ENCODE data around the gene ITIH4.

ITIH4 gene

DNA sequence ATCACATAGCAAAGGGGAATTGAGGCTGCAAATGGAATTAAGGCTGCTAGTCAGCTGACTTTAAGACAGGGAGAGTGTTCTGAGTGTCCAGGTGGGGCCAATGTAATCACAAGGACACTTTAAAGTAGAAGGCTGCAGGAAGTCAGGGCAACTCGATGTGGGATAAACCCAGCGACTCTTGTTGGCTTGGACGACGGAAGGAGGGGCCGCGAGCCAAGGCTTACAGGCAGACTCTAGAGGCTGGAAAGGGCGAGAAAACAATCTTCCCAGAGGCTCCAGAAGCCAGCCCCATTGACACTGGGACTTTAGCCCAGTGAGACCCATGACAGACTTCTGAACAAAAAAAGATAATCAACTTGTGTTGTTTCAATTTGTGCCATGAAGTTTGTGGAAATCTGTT is 17.3 kb upstream of the ITIH4 start:
- DNase-seq = no peak

DNA sequence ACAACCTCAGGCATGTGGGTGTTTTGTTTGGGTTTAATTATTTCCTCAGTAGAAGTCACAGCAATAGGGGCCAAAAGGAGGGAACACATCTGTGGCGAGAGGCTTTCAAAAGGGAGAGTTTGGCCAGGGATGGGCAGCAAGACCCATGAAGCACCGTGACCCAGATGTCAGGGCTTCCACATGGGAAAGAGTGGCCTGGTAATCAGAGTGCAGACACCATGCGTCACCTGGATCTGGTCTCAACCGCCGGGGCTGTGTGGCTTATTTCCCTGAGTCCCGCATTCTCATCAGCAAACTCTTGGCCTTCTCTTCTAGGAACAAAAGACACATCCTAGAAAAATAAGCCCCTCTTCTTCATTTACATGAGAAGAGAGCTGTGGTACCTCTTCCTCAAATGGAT is 16.8 kb upstream of the ITIH4 start:
- no peak for DNase-seq

DNA sequence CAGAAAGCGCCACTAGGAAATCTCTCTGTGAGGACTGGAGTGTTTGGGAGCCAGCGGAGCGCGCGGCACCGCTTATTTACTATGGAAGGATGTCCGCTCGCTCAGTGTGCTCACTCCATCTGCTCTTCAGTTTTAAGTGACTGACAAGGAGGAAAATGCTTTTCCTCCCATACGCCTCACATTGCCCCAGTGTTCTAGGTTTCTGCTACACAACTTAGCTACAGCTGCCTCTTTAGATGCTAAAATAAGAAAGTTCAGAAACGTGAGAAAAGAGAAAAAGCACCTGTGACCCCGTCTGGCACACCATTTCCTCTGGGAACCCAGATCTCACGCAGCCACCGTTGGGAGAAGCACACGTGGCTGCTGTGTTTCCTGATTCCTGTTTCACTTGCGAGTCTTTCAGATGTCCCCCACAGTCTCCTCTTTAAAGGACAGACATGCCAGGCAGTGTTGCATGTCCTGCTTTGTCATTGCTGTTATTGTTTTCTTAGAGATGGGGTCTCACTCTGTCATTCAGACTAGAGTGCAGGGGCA is 16.0 kb upstream of the ITIH4 start:
- no peak for DNase-seq

DNA sequence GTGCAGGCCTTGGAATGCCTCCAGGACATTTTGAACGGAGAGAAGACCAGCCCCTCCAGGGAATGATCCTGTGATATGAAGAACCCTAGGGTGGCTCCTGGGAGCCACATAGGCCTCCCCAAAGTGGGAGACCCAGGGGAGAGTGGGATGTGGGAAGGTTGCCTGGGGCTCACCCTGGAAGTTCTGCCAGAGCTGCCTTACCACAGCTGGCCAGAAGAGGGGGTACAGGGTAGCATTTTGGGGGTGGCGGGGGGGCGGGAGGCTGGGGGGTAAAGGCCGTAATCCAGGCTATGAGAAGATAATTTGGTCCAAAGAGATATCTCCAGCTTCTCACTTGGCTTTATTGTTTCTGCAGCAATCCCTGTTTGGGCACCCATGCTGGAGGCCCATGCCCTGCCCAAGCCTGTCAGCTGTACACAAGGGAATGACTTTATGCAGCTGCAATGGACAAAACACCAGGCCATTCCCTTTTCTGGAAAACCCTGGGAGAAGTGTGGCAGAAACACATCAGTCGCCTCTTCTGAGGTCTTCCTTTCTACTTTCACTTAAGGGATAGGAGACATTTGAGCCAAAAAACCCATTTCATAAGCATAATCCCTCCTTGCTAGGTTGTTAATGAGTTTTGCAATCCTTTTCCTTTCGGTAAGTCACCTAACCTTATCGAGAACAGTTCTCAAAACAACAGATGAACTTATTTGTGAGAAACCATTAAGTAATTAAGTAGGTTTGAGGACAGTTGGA is 15.4 kb upstream of the ITIH4 start:
- DNase-seq = no peak

DNA sequence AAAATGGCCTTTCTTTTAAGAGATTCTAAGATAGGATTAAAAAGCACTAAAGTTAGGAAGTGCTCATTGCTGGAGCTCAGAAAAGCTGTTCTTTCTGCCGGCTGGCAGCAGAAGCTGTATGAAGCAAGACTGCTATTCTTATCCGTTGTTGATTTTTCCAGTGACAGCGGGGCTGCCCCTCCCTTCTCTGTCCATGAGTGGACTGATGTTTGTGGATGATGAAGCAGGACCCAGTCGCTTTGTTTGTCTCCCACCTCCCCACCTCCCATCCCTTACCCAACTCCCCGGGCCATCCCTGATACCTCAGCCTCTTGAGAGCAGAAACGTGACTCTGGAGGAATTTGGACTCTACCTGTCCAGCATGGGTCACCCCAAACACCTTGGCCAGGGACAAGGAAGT is 14.7 kb upstream of the ITIH4 start:
- DNase-seq = peak; percentile 31

DNA sequence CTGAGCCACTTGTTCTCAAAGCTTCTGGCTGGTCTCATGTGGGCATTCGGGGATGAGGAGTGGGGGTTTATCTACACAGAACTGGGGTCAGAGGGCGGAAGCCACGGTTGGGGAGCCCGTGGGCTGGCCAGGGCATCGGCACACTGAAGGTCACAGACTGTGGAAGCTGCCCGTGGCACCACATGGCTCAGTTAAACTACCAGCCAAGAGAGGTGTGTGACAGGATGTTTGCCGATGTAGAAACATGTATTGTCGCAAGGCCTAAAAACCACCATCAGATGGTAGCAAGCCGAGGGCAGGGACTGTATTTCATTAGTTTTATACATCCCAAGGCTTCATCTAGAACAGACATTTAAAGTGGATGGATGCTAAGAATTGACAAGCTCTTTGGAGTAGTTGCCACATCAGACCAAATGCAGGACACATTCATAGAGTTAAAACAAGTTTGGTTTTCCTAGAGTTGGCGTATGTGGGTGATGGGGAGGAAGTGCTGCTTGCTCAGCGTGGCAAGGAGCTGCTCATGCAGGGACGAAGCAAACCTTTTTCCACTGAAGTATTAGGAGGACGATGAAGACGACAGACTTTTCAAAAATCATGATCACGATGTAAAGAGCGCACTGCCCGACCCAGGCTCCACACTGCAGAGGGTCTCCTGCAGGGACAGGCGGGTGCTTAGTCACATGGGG is 14.0 kb upstream of the ITIH4 start:
- peak; percentile 53 for DNase-seq

DNA sequence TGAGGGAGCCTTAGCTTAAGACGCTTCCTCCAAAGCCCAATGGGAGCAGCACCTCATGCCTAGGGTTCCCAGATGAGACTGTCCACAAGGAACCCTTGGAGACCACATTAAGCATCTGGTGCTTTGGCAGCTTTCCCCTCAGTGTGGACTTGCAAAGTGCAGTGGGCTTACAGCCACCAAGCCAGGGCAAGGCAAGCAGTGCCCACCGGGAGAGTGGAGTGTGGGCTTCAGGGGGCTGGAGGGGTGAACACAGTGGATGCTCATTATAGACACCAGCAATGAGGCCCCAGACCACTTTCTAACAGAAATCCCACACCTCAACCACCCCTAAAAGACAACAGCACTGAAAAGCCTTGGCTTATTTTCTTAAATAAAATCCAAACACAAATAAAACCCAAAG is 13.4 kb upstream of the ITIH4 start:
- no peak for DNase-seq

DNA sequence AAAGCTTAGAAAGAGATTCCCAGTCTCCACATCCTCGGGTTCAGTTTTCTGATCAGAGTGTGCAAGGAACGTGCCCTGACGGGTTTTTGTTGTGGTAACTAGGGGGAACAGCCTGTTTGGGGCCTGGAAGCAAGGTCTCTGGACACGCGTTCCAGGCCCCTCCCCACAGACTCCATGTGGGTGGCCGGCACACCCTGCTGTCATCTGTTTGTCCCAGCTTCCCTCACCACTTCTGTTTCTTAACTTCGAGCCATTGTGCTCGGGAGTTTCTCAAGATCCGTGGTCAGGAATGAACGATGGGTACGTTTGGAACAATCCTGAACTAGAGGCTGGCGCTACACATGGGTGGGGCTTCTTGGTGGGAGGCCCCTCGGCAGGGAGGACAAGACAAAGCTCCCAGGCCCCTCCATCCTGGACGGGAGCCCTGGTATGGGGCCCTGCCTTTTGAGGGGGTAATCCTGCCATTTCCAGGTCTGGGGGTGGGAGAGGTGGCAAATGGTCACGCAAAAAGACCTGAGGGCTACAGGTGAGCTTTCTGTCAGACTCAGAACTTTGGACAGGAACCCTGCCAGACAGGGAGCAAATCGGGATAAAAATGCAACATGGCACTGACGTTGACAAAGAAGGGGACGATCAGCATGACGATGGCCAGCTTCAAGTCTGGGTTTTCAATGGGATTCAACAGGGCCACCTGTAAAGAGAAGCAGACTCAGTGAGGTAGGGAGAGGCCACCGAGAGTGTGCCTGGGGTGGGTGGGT is 12.8 kb upstream of the ITIH4 start:
- peak; percentile 78 for DNase-seq

DNA sequence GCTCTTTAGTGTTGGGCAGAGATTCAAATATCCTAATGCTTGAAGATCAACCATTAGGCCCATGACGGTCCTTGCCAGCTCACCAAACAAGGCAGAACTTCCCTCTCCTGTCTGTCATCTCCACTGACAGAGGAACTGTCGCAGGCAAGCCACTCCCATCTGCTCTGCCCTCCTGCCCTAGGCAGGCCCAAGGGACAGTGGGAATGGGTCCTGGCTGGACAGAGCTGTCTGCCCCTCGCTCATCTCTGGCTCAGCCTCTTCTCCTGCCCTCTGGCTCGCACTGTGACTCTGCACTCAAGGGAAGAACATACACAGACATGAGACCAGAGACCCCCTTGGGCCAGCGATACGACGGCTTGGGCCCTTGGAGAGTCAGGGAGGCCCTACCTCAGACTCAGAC is 12.0 kb upstream of the ITIH4 start:
- peak; percentile 54 for DNase-seq

DNA sequence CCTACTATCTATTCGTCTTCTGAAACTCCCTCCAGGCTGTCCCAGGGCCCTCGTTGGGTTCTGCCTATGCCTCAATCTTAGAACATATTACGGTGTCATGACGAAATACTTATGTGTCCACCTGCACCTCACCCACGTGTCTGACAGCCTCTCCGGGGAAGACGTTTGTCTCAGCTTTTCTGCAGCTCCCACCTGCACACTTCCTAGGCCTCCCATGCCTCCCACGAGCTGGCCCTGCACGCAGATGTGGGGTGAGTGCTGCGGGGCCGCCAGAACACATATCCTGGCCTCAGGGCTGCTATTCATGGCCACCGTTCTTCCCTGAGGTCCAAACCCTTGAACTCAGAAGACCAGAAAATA is 11.5 kb upstream of the ITIH4 start:
- no peak for DNase-seq

DNA sequence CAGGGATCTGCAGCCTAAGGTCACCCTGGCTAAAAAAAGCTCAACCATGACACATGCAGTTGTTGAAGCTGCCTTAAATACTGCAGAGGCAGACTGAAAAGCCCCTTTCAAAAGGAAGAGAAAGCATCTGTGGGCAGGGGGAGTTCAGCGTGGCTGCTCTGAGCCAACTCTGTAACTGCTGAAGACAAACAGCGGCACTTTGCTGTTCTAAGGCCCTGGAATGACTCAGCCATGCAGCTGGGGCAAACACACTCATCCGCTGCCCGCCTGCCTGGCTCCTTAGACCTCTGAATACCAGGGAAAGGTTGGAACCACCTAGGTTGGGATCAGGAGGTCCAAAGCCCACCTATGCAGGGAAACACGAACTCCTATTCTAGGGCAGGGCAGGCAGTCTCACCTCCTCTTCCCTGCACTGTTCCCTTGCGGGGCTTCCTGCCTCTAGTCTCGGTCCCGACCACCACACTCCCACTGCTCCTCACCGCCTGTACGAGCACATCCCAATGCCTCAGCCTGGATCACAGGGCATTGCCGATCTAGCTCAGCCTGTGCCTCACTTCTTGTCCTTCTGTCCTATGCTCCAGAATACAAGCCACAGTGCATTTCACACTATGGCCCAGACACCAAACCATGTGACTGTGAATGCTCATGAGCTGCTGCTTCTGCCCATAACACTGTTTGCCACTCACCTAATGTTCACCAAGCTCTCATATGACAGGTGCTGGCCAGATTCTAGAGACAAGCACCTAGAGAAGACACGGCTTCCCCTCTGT is 10.9 kb upstream of the ITIH4 start:
- no peak for DNase-seq

DNA sequence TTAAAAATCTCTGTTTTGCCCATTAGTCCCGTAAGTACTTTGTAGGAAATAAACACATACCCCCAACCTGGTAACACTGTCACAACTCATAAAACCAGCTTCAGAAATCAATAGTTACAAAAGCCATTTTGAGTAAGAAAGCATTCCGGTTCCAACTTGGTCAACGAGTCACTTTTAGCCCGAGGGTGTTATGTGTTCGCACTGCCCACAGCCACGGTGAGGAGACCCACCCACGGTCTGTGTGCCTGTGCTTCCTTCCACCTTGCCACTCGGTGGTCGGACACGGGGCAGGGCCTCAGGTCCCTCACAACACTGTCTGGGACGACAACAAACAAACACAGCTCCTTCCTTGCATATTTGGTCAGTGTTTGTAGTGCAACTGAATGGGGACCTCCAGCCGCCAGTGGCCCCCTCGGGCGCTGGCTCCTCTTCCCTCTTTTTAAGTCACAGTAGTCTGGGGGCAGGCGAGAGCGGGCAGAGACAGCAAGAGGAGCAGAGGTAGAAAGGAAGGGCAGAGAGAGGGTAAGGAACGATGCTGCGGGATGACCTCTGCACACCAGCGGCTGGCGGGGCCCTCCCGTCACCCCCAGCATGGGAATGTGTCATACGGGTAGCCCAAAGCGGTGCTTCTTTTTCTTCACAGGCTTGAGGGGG is 9.5 kb upstream of the ITIH4 start:
- no peak for DNase-seq

DNA sequence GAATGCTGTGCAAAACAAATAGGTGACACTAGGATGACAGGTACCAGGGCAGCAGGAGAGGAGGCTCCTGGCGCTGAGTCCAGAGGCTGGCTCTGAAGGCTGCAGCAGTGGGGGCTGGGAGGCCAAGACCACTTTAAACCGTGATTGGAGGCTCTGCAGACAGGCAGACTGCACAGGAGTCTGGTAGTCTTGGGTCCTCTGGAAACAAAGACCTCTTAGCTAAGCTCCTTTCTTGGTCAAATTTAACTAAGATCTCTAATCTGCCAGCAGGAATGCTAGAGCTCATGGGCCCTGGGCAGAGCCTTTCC is 8.8 kb upstream of the ITIH4 start:
- no peak for DNase-seq

DNA sequence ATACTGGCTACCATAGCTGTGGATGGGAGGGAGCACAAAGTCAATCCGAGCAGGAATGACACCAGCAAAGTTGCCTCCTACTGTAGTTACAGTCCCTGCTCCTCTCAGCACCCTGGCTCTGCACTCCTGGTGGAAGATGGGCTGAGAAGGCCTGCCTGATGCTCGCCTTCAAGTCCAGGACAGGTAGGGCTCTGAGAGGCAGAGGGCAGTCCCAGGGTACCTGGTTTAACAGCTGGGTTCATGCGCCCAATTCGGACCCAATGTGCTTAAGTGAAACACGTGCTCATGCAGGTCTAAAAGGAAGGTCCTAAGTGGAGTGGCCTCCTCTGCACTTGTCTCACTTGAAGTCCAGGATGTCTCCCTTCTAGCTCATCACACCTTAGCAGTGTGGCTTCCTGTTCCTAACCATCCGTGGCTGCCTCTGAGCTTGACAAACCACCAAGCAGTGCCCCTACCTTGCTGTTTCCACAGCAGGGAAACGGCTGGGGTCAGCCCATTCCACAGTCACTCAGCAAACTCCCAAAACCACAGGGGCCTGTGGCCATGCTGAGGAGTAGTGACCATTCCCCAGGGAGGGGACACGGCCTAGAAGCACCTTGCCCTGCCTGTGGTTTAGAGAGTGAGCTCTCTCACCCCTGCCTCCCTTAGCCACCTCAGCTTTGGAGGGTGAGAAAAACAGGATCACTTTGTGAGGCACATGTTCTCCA is 8.2 kb upstream of the ITIH4 start:
- DNase-seq = no peak

DNA sequence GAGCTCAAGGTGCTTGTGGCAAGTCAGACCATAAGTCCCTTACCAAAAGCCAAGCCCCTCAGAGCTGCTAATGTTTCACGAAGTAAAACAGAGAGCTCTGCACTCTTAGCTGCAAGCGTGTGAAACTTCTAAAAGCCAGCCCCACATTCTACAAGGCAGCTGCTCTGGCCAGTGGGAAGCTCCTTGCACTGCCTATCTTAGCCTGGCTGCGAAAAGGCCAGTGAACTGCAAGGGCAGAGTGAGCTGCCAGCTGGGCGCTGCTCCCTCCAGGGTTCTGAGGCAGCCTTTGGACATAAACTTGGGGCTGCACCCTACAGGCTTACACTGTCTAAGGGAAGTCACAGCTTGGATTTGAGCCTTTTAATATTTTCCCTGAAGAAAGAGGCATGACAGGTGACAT is 6.5 kb upstream of the ITIH4 start:
- DNase-seq = no peak

DNA sequence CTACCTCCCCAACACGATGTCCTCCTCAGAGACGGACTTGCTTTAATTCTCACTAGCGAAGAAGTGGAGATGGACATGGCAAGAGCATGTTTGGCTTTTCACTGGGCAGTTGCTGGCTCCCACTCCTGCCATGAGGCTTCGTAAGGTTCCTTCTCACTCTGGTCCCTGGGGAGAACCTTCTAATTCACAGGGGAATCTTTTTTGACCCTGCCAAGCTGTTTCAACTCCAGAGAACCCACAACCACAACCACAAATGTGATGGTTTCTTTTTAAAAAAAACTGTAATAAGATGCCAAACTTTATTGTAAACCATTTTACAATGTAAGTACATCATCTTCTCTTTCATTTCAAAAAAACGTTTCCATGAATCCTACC is 6.0 kb upstream of the ITIH4 start:
- DNase-seq = no peak

DNA sequence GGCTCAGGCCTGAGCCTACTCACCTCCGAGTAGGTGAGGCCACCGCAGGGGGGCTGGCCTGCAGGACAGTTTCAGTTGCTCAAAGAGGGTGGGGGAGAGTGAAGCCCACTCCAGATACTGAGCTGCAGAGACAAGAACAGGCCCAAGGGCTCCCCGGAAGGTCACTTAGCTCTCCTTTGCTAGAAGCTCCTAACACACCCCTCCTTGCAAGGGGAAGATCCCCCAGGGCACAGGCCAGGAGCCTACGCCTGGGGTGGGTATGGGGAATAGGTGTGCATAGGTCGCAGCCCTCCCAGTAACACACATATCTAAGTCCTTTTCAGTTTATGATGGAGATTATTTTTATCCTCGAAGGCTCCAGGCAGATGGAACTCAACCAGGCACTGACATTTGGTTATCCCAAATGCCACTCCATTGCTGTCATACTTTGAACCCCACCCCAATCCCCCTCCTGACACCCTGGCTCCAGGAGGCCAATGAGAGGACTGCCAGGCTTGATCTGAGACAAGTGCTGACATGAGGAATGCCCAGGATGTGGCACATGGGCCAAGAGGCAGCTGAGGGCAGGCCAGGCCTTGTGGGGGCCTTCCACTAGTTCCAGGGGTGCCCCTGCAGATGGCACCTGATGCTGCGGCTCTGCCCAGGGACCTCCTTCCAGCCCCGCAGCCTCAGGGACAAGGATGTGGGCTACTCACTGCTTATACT is 5.4 kb upstream of the ITIH4 start:
- DNase-seq = no peak

DNA sequence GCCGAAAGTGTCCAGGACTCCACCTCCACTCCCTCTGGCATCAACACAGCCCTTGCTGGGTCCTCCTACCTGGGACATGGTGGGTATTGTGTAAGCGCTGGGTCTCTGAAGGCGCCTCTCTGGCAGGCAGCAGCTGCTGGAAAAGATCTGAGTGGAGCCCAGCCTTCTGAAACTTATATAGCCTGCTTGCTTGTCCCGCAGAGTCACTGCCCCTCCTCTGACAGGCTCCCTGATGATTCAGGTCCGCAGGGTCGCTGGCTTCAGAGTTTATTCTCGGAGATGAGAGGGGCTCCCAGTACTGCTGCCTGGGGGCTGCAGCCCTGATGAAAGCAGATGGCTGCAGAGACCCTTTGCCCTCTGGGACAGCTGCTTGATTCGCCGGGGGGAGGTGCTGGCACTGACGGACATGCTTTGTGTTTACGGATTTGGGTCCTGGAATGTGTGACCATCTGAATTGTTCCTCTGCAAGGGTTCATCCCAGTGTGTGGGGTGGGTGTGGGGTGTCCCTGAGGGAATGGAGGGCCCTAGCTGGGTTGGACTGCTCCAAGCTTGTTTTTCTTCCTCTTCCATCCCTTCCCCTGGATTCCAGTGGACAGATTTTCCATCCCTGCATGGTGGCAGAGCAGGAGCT is 4.5 kb upstream of the ITIH4 start, which contains the start of gene MUSTN1:
TSS of gene MUSTN1 (minus strand) at position 149 of the 631 bp plus-strand sequence. CDS start at position 78, 71 bp downstream.
- no peak for DNase-seq

DNA sequence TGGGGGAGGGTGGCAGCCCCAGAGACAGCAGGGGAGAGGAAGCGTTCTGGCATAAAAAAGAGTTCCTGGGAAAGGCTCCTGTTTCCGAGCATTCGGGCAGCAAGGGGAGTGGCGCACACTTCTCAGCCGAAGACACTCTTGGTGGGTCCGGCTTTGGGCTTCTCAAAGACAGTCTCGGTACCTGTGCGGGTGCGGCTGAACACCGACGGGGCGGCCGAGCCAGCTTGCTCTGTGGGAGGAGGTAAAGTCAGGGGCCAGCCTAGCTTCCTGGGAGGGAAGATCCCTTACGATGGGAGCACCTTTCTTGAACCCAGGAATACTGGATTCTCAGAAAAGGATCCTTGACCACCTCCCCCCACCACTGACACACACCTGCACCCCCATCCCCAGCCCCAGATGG is 2.7 kb upstream of the ITIH4 start:
- no peak for DNase-seq

DNA sequence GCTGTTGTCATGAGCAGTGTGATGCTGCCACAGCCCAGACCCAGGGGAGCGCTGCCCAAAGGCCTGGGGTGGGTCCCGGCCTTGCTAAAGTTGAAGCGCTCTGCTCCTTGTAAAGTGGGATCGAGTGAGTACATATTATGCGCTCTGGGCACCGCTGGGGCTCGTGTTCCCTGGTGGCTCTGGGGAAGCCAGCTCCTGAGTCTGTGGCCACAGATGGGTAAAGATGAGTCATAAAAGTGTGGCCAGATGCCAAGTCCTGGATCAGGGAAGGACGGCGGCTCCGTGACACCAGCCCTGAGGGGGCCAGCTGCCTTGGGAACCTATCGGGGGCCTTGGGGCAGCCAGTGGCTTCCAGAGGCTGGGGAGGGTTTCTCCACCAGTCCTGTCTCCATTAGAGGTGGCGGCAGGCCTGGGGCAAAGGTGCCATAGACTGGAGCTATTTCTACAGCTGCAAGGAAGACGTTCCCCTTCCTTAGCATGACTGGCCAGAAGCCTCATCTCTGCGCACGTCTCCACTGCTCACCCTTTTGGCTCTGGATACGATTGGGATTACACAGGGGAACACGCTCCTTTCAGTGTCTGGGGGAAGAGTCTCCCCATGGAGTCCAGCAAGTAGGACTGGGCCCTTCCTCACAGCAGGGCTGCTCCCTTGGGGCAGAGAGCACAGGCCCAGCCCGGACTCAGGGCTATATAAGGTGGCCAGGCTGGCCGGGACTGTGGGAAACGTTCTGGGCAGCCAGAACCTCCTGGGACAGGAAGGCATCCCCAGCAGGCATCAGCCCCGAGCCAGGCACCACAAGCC is 1.2 kb upstream of the ITIH4 start:
- peak; percentile 39 for DNase-seq
